A673 (cell line): ENCODE data around the gene USF2.

Source experiments
- CTCF ChIP-seq: fragments of 300-800, 200-600 bp; sonication (generic); conservative IDR thresholded peaks from 2 replicates; pipeline ENCODE4 v1.5.1; 2017; ENCODE audit warnings: low read depth, mild to moderate bottlenecking, antibody characterized with exemption, low read length, moderate library complexity, mixed read lengths
- EZH2 ChIP-seq: fragments of 200-600 bp; sonication (generic); IDR thresholded peaks from 2 replicates; pipeline ENCODE4 v1.6.1; 2017; ENCODE audit warnings: borderline replicate concordance, low read depth, mild to moderate bottlenecking, mixed read lengths, antibody characterized with exemption, low read length; ENCODE audit not compliant: poor library complexity, severe bottlenecking

- TF ChIP-seq CTCF, result no peak
- TF ChIP-seq EZH2, result no peak
Measured at GRCh38 chr19:35267818-35268535, 785 bp upstream of the USF2 start.
